ENCODE data around the gene ZNF778. TPM values are rescaled to one million over a fixed set of nuclear protein-coding genes. Genes with fewer than 3 reads are reported as not detected.

ZNF778 gene
- total RNA-seq, 1 donor from 2014 or later: 11.4 TPM

GRCh38 chr16:89210165-89210903 lies 7.2 kb upstream of the ZNF778 start:
- no peaks in the 10 kb centered on the region for H3K9me3 Mint-ChIP-seq
- TF ChIP-seq CTCF (IDR thresholded peaks at IDR 0.05): no peak
- no peak for DNase-seq
- H3K4me3 Mint-ChIP-seq: no peak overlapping the region
- ATAC-seq (ENCODE audit: low read depth): no peak
- intact Hi-C loops (cut with micrococcal nuclease): loop anchor here (10.0 kb wide), 2 partner anchors 576 to 766 kb away; partner anchors contain the start of gene IL17C
- H3K27me3 Mint-ChIP-seq: peaks cover 17% of the 10 kb centered on the region
- H3K36me3 Mint-ChIP-seq (ENCODE audit: low read depth): no peaks in the 10 kb centered on the region
- no peak overlapping the region for H3K27ac Mint-ChIP-seq
- POLR2A ChIA-PET: no interaction called here
- CTCF ChIA-PET: no interaction called here
- H3K4me1 Mint-ChIP-seq: peaks cover 5% of the 10 kb centered on the region

GRCh38 chr16:89210904-89211515 lies 6.5 kb upstream of the ZNF778 start:
- TF ChIP-seq CTCF (IDR thresholded peaks at IDR 0.05): no peak
- ChIA-PET POLR2A (no interaction called here), CTCF (no interaction called here)
- intact Hi-C loops (cut with micrococcal nuclease): loop anchor here (10.0 kb wide), 2 partner anchors 576 to 766 kb away; partner anchors contain the start of gene IL17C
- H3K4me3 Mint-ChIP-seq: no peak overlapping the region
- H3K36me3 Mint-ChIP-seq (ENCODE audit: low read depth): no peaks in the 10 kb centered on the region
- ATAC-seq (ENCODE audit: low read depth): no peak
- H3K27me3 Mint-ChIP-seq: peaks cover 17% of the 10 kb centered on the region
- H3K9me3 Mint-ChIP-seq: no peaks in the 10 kb centered on the region
- H3K4me1 Mint-ChIP-seq: peaks cover 5% of the 10 kb centered on the region
- H3K27ac Mint-ChIP-seq: no peak overlapping the region
- DNase-seq: no peak

- ATAC-seq (ENCODE audit: low read depth): peak; percentile 64
- H3K9me3 Mint-ChIP-seq: no peaks in the 10 kb centered on the region
- H3K4me1 Mint-ChIP-seq: peaks cover 19% of the 10 kb centered on the region
- ChIA-PET POLR2A (interaction anchor here (0.7 to 1.4 kb wide), 10 partner anchors 16 to 647 kb away, joined by 3 to 16 read pairs (median 4); partner anchors contain the start of genes APRT, SLC22A31 and ZC3H18), CTCF (interaction anchor here (0.7 to 3.1 kb wide), 9 partner anchors 259 to 483 kb away, joined by 3 to 36 read pairs (median 3); no protein-coding TSS in a partner anchor)
- H3K36me3 Mint-ChIP-seq (ENCODE audit: low read depth): peaks cover 10% of the 10 kb centered on the region
- intact Hi-C loops (cut with micrococcal nuclease): loop anchor here (1.0 to 10.0 kb wide), 15 partner anchors 24 to 772 kb away; partner anchors contain the start of genes CDH15, IL17C, PIEZO1 and TRAPPC2L
- no peak for TF ChIP-seq CTCF (IDR thresholded peaks at IDR 0.05)
- DNase-seq: peak; percentile 67
- no peaks in the 10 kb centered on the region for H3K27me3 Mint-ChIP-seq
- H3K4me3 Mint-ChIP-seq: peak overlapping the region; percentile 91
- H3K27ac Mint-ChIP-seq: peak overlapping the region; percentile 93
Measured at GRCh38 chr16:89216315-89217137, 977 bp upstream of the ZNF778 start.

- no peaks in the 10 kb centered on the region for H3K27me3 Mint-ChIP-seq
- peaks cover 14% of the 10 kb centered on the region for H3K36me3 Mint-ChIP-seq (ENCODE audit: low read depth)
- no peak for TF ChIP-seq CTCF (IDR thresholded peaks at IDR 0.05)
- H3K4me1 Mint-ChIP-seq: peaks cover 19% of the 10 kb centered on the region
- H3K27ac Mint-ChIP-seq: peak overlapping the region; percentile 93
- intact Hi-C loops (cut with micrococcal nuclease): loop anchor here (1.0 to 10.0 kb wide), 6 partner anchors 23 to 772 kb away; partner anchors contain the start of genes IL17C and PIEZO1
- H3K4me3 Mint-ChIP-seq: peak overlapping the region; percentile 91
- ATAC-seq (ENCODE audit: low read depth) (no peak), DNase-seq (no peak)
- ChIA-PET POLR2A (interaction anchor here (0.9 to 1.4 kb wide), 11 partner anchors 23 to 647 kb away, joined by 3 to 16 read pairs (median 5); partner anchors contain the start of genes ACSF3, APRT, GALNS and SPG7), CTCF (interaction anchor here (1.0 to 3.1 kb wide), 4 partner anchors 291 to 480 kb away, joined by 6 to 36 read pairs (median 8); partner anchors contain the start of genes SPG7 and TRAPPC2L)
- H3K9me3 Mint-ChIP-seq: no peaks in the 10 kb centered on the region
Measured at GRCh38 chr16:89217138-89217387, 440 bp upstream of the ZNF778 start.

Measured in activated B cell treated with CpG ODN at 0.5 μM for 24 hours (primary cell).